Cardiac fibroblast (primary cell): ENCODE measurements around the gene APOBEC3C.
"Not testable (repeated sequence)": the region's sequence is repeated elsewhere in the genome, so short reads cannot be mapped to it uniquely, and the experiment has no call there.

ENCODE experiments used
- DNase-seq, 2 donors: peaks; one replicate each; pipeline versions ENCODE4 v3.0.0 to v3.0.0-alpha.2; 2010; ENCODE audit warnings: low read depth in 2 of 2
- H3K4me3 ChIP-seq, 2 donors: replicated peaks in 1 of 2; 1 replicate in 1 of 2; 2 replicates in 1 of 2; pipeline ENCODE4 v1.5.1; 2011; ENCODE audit warnings: low read depth in 2 of 2, low read length in 2 of 2, mild to moderate bottlenecking in 2 of 2, moderate library complexity in 1 of 2
- CTCF ChIP-seq: IDR thresholded peaks from one replicate; pipeline ENCODE4 v1.5.1; 2011; ENCODE audit warnings: low read depth, mild to moderate bottlenecking, low read length, inconsistent platforms

APOBEC3C gene

GRCh38 chr22:39041908-39042307 lies 27.9 kb downstream of the APOBEC3C start:
- no peak for TF ChIP-seq CTCF
- DNase-seq: no peak
- H3K4me3 ChIP-seq: no peak overlapping the region

- H3K4me3 ChIP-seq, DNase-seq: not testable (repeated sequence)
Measured at GRCh38 chr22:39043063-39043462, 29.0 kb downstream of the APOBEC3C start.

- H3K4me3 ChIP-seq, DNase-seq: not testable (repeated sequence)
Measured at GRCh38 chr22:39045136-39045535, 31.1 kb downstream of the APOBEC3C start.

GRCh38 chr22:39049486-39049885 lies 35.4 kb downstream of the APOBEC3C start:
- not testable (repeated sequence) for H3K4me3 ChIP-seq, DNase-seq

GRCh38 chr22:39051844-39052495 lies 37.9 kb downstream of the APOBEC3C start:
- not testable (repeated sequence) for H3K4me3 ChIP-seq, DNase-seq

- TF ChIP-seq CTCF: no peak
- no peak overlapping the region for H3K4me3 ChIP-seq
- DNase-seq: no peak
Measured at GRCh38 chr22:39055658-39056057, 41.6 kb downstream of the APOBEC3C start.

- H3K4me3 ChIP-seq, DNase-seq: not testable (repeated sequence)
Measured at GRCh38 chr22:39061290-39061689, 47.2 kb downstream of the APOBEC3C start.

GRCh38 chr22:39061951-39062350 lies 47.9 kb downstream of the APOBEC3C start:
- not testable (repeated sequence) for H3K4me3 ChIP-seq, DNase-seq

- H3K4me3 ChIP-seq, DNase-seq: not testable (repeated sequence)
Measured at GRCh38 chr22:39063904-39064303, 49.8 kb downstream of the APOBEC3C start.

GRCh38 chr22:39066442-39067276 lies 52.6 kb downstream of the APOBEC3C start:
- not testable (repeated sequence) for DNase-seq, H3K4me3 ChIP-seq

- no peak overlapping the region for H3K4me3 ChIP-seq
- DNase-seq: no peak
- no peak for TF ChIP-seq CTCF
Measured at GRCh38 chr22:39068033-39068785, 54.2 kb downstream of the APOBEC3C start.
